ENCODE measurements around the gene TXN2. TPM values are rescaled to one million over a fixed set of nuclear protein-coding genes. Genes with fewer than 3 reads are reported as not detected.
A peak's percentile ranks its signal among the peaks of the same experiment; 100 is the strongest.

The TXN2 gene
- total RNA-seq, 1 donor from 2014 or later, result 98.7 TPM

DNA sequence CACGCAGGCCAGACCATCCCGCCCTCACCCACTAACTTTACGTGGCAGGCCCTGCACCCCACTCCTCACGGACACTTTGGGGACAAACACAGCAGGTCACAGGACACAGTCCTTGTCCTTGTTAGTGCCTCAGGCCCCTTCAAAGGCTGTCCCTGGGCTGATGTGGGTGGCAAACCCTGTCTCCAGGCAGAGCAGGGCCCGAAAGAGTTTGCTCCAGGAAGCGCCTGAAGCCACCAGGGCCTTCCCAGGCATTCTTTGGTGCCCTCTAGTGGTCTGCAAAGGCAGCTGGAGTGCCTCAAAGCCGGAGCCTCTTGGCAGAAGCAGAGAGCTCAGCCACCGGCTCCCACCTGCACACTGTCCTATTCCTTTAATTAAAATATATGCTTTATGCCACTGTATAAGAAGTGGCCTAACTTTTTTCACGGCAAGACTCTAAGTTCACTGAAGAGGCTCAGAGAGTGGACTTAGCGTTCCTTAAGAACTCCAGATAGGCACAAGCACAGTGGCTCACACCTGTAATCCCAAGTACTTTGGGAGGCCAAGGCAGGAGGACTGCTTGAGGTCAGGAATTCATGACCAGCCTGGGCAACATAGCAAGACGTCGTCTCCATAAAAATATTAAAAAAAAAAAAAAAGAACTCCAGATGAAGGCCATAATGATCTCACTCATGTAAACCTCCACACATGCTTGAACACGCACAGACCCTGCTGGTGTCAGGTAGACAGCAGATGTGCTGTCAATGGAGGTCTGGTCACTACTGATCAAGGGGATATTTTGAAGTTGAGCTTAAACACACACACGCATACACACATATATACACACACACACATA is 11.1 kb downstream of the TXN2 start:
- Mint-ChIP-seq H3K9me3 (no peaks in the 10 kb centered on the region), H3K36me3 (ENCODE audit: low read depth) (peaks cover 41% of the 10 kb centered on the region), H3K27ac (peak overlapping the region; percentile 48), H3K4me3 (peak overlapping the region; percentile 23), H3K27me3 (no peaks in the 10 kb centered on the region), H3K4me1 (peaks cover 22% of the 10 kb centered on the region)
- intact Hi-C loops (cut with micrococcal nuclease), result loop anchor here (1.0 kb wide), 3 partner anchors 82 to 169 kb away; no protein-coding TSS in a partner anchor
- peak; percentile 95 for DNase-seq

DNA sequence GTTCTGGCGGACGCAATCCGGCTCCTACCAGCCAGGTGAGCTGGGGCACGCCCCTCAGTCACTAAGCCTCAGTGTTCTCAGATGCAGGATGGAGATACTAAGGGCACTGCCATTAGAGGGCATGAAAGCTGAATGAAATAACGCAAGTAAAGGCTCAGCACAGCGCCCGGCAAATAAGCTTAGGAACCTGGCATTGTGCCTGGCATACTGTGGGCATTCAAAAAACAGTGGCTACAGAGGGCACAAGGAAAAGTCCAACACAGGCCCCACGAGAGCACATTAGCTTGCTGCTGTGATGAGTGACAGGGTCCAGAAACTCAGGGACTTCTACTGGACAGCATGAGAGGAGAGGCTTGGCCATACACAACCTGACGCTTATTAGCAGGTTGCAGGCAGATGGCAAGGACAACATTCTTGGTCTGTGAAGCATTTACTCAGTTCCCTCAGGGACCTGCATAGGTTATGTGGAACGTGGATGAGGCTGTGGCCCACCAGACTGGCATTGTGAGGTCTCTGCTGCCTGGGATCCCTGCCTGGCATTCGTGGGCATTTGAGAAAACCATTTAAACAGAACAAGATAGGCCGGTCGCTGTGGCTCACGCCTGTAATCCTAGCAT is 12.2 kb downstream of the TXN2 start:
- intact Hi-C loops (cut with micrococcal nuclease), result no loop called here
- Mint-ChIP-seq H3K27ac (no peak overlapping the region), H3K36me3 (ENCODE audit: low read depth) (peaks cover 31% of the 10 kb centered on the region), H3K27me3 (no peaks in the 10 kb centered on the region), H3K9me3 (no peaks in the 10 kb centered on the region), H3K4me1 (peaks cover 22% of the 10 kb centered on the region), H3K4me3 (no peak overlapping the region)
- DNase-seq, result no peak

DNA sequence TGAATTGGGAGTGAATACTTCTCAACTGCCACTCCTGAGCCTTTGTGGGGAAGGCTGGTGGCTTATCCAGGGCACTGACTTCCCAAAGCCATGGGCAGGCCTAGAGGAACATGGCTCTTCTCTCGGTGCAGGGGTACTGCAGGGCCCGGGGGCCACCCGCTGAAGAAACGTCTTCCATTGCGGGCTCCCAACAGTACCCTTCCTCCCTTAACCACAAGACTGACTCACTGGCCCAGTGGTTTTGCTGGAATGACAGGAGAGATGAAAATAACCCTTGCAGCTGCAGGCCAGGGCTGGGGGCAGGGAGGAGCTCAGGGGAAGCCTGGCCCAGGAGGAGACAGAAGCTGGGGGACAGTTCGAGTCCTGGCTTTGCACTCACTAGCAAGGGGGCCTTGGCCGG is 13.5 kb downstream of the TXN2 start:
- intact Hi-C loops (cut with micrococcal nuclease), result no loop called here
- peaks cover 22% of the 10 kb centered on the region for H3K4me1 Mint-ChIP-seq
- DNase-seq, result no peak
- H3K9me3 Mint-ChIP-seq, result no peaks in the 10 kb centered on the region
- no peak overlapping the region for H3K4me3 Mint-ChIP-seq
- peak overlapping the region; percentile 56 for H3K27ac Mint-ChIP-seq
- H3K27me3 Mint-ChIP-seq, result no peaks in the 10 kb centered on the region
- H3K36me3 Mint-ChIP-seq (ENCODE audit: low read depth), result peaks cover 26% of the 10 kb centered on the region

DNA sequence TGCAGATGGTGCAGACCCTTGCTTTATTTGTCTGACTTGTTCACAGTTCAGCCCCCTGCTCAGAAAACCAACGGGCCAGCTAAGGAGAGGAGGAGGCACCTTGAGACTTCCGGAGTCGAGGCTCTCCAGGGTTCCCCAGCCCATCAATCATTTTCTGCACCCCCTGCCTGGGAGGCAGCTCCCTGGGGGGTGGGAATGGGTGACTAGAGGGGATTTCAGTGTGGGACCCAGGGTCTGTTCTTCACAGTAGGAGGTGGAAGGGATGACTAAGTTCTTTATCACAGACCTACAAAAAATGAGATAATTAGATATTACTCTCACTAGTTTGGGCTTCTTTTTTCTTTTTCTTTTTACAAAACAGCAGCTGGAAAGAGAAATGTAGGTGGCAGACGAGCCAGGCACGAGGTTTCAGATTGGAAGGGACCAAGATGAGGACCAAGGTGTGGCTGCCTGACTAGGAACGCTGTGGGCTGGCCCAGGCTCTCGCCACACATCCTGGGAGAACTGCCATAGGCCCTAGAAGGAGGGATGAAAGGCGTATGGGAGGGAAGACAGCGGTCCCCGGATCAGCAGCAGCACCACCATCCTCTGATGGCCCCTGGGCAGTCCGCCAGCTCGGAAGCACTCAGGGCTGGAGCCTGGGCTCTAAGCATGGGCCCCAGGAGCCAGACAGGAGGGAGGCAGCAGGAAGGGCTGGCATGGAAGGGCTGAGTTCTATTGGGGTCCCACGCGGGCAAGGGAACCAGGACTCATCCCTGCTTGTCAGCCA is 14.2 kb downstream of the TXN2 start:
- H3K4me3 Mint-ChIP-seq, result no peak overlapping the region
- no peaks in the 10 kb centered on the region for H3K27me3 Mint-ChIP-seq
- H3K36me3 Mint-ChIP-seq (ENCODE audit: low read depth), result peaks cover 20% of the 10 kb centered on the region
- intact Hi-C loops (cut with micrococcal nuclease), result no loop called here
- H3K4me1 Mint-ChIP-seq, result peaks cover 22% of the 10 kb centered on the region
- H3K27ac Mint-ChIP-seq, result peak overlapping the region; percentile 64
- DNase-seq, result no peak
- H3K9me3 Mint-ChIP-seq, result no peaks in the 10 kb centered on the region

DNA sequence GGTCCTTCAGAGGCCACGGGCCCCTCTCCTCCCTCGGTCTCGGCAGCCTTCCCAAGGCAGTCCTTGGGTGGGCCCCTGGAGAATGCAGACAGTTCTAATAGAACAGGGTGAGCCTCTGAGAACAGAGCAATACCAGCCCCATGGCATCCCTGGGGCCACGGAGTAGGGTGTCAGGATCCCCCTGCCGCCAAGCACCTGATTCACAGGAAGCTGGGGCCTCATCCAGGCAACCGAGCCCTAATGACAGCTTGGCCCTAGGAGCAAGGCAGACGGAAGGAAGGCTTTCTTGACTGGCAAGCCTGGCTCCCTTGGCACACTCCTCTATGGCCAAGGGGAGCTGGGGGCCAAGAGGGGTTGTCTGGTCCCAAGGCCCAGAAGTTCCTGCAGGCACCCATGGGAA is 15.2 kb downstream of the TXN2 start:
- Mint-ChIP-seq H3K36me3 (ENCODE audit: low read depth) (peaks cover 14% of the 10 kb centered on the region), H3K4me3 (no peak overlapping the region), H3K27ac (no peak overlapping the region), H3K9me3 (no peaks in the 10 kb centered on the region), H3K4me1 (peaks cover 22% of the 10 kb centered on the region), H3K27me3 (no peaks in the 10 kb centered on the region)
- no peak for DNase-seq
- intact Hi-C loops (cut with micrococcal nuclease), result no loop called here

DNA sequence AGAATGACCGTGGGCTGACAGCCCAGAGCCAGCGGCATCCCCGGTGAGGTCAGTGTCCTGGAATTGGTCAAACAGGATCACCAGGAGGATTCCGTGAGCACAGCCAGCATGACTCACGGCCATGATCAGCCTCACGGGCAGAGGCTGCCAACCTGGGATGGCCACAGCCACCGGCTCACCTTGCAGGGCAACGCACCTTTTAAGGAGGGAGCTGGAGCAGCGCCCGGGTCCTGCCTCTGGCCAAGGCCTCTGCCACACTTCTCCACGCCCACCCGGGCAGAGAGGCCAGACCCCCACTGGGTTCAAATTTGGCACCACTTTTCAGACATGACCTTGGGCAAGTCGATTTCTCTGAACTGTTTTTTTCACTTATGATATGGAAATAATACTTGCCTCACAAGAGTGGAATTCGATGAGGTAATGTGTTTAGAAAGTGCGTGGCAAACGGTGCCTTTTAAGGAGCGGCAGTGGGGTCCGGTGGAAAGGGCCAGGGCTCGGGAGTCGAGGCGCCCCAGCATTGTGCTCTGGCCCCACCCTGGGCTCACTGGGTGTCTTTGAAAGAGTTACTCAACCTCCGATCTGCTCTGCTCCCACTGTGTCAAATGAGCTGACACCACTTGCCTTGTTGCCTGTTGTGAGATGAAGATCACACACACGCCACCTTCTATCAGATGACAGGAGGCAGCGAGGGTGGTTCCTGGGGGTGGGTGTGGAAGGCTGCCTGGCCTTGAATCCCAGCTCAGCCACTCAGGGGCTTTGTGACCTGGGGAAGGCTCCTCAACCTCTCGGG is 16.0 kb downstream of the TXN2 start:
- no peak overlapping the region for H3K4me3 Mint-ChIP-seq
- intact Hi-C loops (cut with micrococcal nuclease), result no loop called here
- no peak for DNase-seq
- H3K36me3 Mint-ChIP-seq (ENCODE audit: low read depth), result peaks cover 11% of the 10 kb centered on the region
- no peak overlapping the region for H3K27ac Mint-ChIP-seq
- H3K27me3 Mint-ChIP-seq, result no peaks in the 10 kb centered on the region
- H3K4me1 Mint-ChIP-seq, result peaks cover 20% of the 10 kb centered on the region
- no peaks in the 10 kb centered on the region for H3K9me3 Mint-ChIP-seq

DNA sequence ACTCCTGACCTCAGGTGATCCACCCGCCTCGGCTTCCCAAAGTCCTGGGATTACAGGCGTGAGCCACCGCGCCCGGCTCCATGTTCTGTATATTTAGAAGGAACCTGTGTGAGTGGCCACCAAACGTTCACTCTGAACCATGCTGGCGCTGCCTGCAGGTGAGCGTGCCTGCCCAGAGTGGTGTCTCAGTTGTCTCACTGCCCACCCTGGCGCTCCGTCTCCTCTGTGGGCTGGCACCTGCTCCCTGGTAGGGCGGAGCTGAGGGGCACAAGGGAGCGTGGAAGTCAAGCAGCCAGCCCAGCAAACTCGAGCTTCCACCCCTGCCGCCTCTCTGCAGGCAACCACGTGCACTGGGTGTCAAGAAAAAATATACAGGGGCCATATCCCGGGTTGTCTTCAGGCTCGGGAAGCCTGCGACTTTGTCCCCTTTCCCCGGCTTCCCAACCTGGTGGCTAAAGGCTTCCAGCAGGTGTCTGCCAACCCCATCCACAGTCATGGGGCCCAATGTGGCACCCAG is 16.7 kb downstream of the TXN2 start:
- no peaks in the 10 kb centered on the region for H3K9me3 Mint-ChIP-seq
- peaks cover 14% of the 10 kb centered on the region for H3K4me1 Mint-ChIP-seq
- intact Hi-C loops (cut with micrococcal nuclease), result no loop called here

DNA sequence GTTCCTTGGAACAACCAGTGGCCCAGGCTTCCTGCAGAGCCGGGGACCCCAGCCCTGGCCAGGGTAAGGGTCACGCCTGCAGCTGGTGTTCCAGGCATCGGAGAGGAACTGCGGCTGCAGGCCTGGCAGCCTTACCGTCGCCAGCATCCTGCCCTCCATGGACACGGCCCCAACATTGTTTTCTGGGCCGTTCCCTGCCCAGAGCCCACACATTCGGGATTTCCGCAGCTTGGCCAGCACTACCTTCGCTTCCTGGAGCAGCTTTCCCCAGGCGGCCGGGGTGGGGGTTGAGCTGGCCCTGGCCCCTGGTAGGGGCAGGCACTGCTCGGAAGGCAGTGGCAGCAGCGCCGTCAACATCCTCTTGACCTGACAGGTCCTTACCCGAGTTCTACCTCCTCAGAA is 17.7 kb downstream of the TXN2 start:
- Mint-ChIP-seq H3K27ac (no peak overlapping the region), H3K9me3 (no peaks in the 10 kb centered on the region), H3K27me3 (no peaks in the 10 kb centered on the region), H3K36me3 (ENCODE audit: low read depth) (peaks cover 9% of the 10 kb centered on the region), H3K4me3 (no peak overlapping the region), H3K4me1 (peaks cover 14% of the 10 kb centered on the region)
- intact Hi-C loops (cut with micrococcal nuclease), result no loop called here
- DNase-seq, result no peak

More for the DNA sequence above, 16.7 kb downstream of the TXN2 start:
- Mint-ChIP-seq H3K27ac (no peak overlapping the region), H3K4me3 (no peak overlapping the region), H3K27me3 (no peaks in the 10 kb centered on the region), H3K36me3 (ENCODE audit: low read depth) (peaks cover 9% of the 10 kb centered on the region)
- no peak for DNase-seq

DNA sequence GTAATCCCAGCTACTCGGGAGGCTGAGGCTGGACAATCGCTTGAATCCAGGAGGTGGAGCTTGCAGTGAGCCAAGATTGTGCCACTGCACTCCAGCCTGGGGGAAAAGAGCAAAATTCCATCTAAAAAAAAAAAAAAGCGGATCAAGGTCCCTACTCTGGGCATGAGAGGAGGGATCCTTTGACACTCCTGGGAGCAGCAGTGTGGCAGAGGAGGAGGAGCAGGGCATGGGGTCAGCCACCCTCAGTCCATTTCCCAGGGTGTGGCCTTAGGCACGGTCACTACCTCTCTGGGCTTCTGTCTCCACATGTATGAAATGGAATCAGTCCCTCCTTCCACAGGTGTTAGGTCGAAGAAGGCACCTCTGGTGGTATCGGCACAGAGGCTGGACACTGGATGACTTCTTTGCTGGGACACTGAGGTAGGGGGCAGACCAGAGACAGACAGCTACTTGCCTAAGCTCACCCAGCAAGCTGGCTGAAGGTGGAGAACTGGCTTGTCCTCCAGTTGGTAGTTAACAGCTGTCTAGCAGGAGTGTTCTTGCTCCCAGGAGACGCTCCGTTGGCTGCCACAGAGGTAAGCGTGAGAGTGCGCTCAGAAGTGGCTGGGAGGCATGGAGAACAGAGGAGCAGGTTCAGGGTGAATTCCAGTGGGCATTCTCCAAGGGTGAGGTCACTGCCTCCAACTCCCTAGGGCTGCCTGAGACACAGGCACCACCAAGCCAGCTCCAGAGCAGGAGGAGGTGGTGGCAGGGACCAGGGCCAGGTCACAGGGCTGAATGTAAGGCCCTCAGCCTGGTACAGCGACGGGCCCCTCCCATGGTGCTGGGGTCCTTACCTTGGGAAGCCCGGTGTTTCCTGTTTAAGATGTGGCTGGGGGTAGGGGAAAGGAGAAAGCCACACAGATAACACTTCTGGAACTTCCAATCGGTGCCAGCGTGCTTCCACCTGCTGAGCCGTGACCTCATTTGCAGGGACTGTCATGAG is 19.5 kb downstream of the TXN2 start:
- Mint-ChIP-seq H3K27me3 (no peaks in the 10 kb centered on the region), H3K4me3 (no peak overlapping the region), H3K36me3 (ENCODE audit: low read depth) (peaks cover 2% of the 10 kb centered on the region), H3K27ac (no peak overlapping the region), H3K9me3 (no peaks in the 10 kb centered on the region), H3K4me1 (peaks cover 12% of the 10 kb centered on the region)
- no peak for DNase-seq
- intact Hi-C loops (cut with micrococcal nuclease), result no loop called here

DNA sequence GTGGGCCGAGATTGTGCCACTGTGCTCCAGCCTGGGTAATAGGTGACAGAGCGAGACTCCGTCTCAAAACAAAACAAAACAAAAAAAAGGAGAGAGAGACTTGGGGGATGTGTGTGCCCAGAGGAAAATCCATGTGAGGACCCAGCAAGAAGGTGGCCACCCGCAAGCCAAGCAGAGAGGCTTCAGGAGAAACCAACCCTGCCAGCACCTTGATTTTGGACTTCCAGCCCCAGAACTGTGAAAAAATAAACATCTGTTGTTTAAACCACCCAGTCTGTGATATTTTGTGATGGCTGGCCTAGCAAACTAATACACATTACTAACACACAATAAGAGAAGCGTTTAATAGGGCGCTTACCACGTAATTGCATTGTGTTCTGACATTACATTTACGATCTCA is 21.2 kb downstream of the TXN2 start:
- Mint-ChIP-seq H3K9me3 (no peaks in the 10 kb centered on the region), H3K36me3 (ENCODE audit: low read depth) (no peaks in the 10 kb centered on the region), H3K27ac (no peak overlapping the region), H3K4me3 (no peak overlapping the region), H3K4me1 (peaks cover 20% of the 10 kb centered on the region), H3K27me3 (no peaks in the 10 kb centered on the region)
- intact Hi-C loops (cut with micrococcal nuclease), result no loop called here
- DNase-seq, result no peak

DNA sequence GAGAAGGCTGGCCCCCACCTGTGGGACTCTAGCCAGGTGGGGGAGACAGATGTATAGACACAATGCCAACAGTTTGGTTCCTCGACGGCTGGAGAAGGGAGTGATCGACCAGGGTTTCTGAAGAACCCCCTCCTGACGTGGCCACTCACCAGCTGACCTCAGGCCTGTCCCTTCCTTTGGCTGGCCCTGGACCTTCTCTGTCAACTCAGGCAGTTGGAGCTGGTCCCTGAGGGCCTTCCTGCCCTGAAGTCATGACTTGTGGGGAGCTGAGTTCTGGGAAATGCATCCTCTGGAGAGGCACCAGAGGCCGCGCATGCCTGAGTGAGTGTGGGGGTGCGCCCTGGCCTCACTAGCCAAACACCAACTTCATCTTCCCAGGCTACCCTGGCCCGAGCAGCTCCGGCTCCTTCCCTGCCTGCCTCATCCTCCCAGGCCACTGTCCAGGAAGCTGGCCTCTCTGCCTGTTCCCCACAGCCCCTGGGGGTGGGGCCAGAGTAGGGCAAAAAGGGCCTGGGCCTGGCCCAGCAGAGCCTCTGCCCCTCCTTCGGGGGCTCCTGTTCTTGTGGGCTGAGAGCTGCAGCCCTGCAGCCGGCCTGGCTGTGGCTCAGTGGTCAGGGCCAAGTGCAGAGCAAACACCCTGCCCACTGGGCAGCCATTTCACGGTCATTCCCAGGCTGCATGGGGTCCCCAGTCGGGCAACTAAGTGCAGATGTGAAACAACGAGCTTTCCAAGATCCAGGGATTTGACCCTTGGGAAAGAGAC is 23.6 kb downstream of the TXN2 start:
- H3K27me3 Mint-ChIP-seq, result no peaks in the 10 kb centered on the region
- no peak overlapping the region for H3K27ac Mint-ChIP-seq
- intact Hi-C loops (cut with micrococcal nuclease), result loop anchor here (10.0 kb wide), 1 partner anchor 67 kb away; the partner anchor contains the start of gene EIF3D
- H3K9me3 Mint-ChIP-seq, result no peaks in the 10 kb centered on the region
- H3K4me1 Mint-ChIP-seq, result peaks cover 30% of the 10 kb centered on the region
- H3K36me3 Mint-ChIP-seq (ENCODE audit: low read depth), result no peaks in the 10 kb centered on the region
- DNase-seq, result no peak
- H3K4me3 Mint-ChIP-seq, result no peak overlapping the region

DNA sequence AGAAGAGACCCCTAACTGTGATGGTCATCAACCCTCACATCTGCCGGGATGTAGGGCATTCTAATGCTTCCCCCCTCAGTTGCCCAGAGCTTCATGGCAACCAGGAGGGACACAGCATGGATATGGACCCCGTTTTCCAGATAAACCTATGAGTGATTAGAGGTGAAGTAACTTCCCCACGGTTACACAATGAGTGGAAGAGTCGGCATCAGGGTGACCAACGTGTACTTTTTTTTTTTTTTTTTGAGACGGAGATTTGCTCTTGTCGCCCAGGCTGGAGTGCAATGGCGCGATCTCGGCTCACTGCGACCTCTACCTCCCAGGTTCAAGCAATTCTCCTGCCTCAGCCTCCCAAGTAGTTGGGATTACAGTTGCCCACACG is 25.0 kb downstream of the TXN2 start:
- Mint-ChIP-seq H3K9me3 (no peaks in the 10 kb centered on the region), H3K4me3 (peak overlapping the region; percentile 71), H3K4me1 (peaks cover 41% of the 10 kb centered on the region), H3K27me3 (no peaks in the 10 kb centered on the region), H3K36me3 (ENCODE audit: low read depth) (no peaks in the 10 kb centered on the region), H3K27ac (no peak overlapping the region)
- intact Hi-C loops (cut with micrococcal nuclease), result loop anchor here (10.0 kb wide), 1 partner anchor 68 kb away; the partner anchor contains the start of gene EIF3D
- DNase-seq, result no peak

Measured in activated CD4-positive, alpha-beta T cell treated with anti-CD3 and anti-CD28 coated beads, Interleukin-2, amount 10 ng/mL, durations not matched to agents 24 days and 14 days (primary cell).